K562 (cell line): Measurements from ENCODE around the gene SNW1. TPM values are rescaled to one million over a fixed set of nuclear protein-coding genes. Genes with fewer than 3 reads are reported as not detected.
A peak's percentile ranks its signal among the peaks of the same experiment; 100 is the strongest.

Experiments
- ARHGAP35 ChIP-seq: fragments of 450-650 bp; IDR thresholded peaks from 2 replicates; pipeline ENCODE4 v1.6.1; 2018; ENCODE audit not compliant: partially characterized antibody
- CCNT2 ChIP-seq: IDR thresholded peaks from 2 replicates; pipeline ENCODE4 v1.6.1; 2011; ENCODE audit warnings: borderline replicate concordance, low read depth, mild to moderate bottlenecking, moderate library complexity, mixed read lengths, low read length; ENCODE audit not compliant: insufficient read length; ENCODE audit errors: extremely low read depth
- FOXP1 ChIP-seq: sonication (generic); formaldehyde crosslinking; IDR thresholded peaks from 2 replicates; pipeline ENCODE4 v1.8.0; 2022; ENCODE audit warnings: mild to moderate bottlenecking, missing genetic modification reagents
- HNRNPLL ChIP-seq: fragments of 200-400 bp; formaldehyde crosslinking; IDR thresholded peaks from 2 replicates; pipeline ENCODE4 v1.6.1; 2017; ENCODE audit warnings: low read length, low read depth, mild to moderate bottlenecking; ENCODE audit not compliant: poor library complexity, severe bottlenecking
- MYBL2 ChIP-seq, 2 experiments: fragments of 450-650 bp in 1 of 2; sonication (generic) in 1 of 2; formaldehyde crosslinking in 1 of 2; IDR thresholded peaks; 2 replicates each; pipeline versions ENCODE4 v1.6.1 to v1.8.1; 2017 to 2022; ENCODE audit warnings: borderline replicate concordance in 1 of 2, inconsistent platforms in 1 of 2, low read depth in 1 of 2, mild to moderate bottlenecking in 1 of 2, missing genetic modification reagents in 1 of 2, moderate library complexity in 1 of 2
- POLR2A ChIP-seq: fragments of 450-650 bp; conservative IDR thresholded peaks from 2 replicates; pipeline ENCODE4 v1.6.1; 2016
- RBFOX2 ChIP-seq: fragments of 200-400 bp; formaldehyde crosslinking; IDR thresholded peaks from 2 replicates; pipeline ENCODE4 v1.6.1; 2017; ENCODE audit warnings: low read depth, mild to moderate bottlenecking, low read length, moderate library complexity
- SUPT5H ChIP-seq: fragments of 450-650 bp; IDR thresholded peaks from 2 replicates; pipeline ENCODE4 v1.6.1; 2016
- TEAD2 ChIP-seq: fragments of 450-650 bp; IDR thresholded peaks from 2 replicates; pipeline ENCODE4 v1.6.1; 2016; ENCODE audit warnings: missing genetic modification characterization, control low read depth, missing compliant biosample characterization
- ZBTB5 ChIP-seq: fragments of 450-650 bp; IDR thresholded peaks from 2 replicates; pipeline ENCODE4 v1.6.1; 2017; ENCODE audit warnings: antibody characterized with exemption
- ZZZ3 ChIP-seq: fragments of 450-650 bp; IDR thresholded peaks from 2 replicates; pipeline ENCODE4 v1.6.1; 2016; ENCODE audit warnings: antibody characterized with exemption, mild to moderate bottlenecking, moderate library complexity
- polyA plus RNA-seq, 8 experiments: library from polyadenylated mRNA; depleted of rRNA in 4 of 8; stranded (reverse) in 5 of 8; unstranded in 3 of 8; fragments of >200 nt; fragmentation: Nextera tagmentation in 2 of 8; fragmentation: Illumina TruSeq in 1 of 8; extraction: Ambion mirVana in 2 of 8; extraction: Trizol in 1 of 8; gene quantifications; 2 replicates each; pipeline versions ENCODE4 v1.2.1 to v1.2.3, GENCODE V29; 2011 to 2014; ENCODE audit warnings: inconsistent platforms in 1 of 8, missing spikeins in 1 of 8
- total RNA-seq, 7 experiments: library from RNA; depleted of rRNA in 6 of 7; stranded (reverse); fragments of >200 nt in 6 of 7; fragmentation: Illumina TruSeq in 2 of 7; extraction: Trizol in 2 of 7; gene quantifications; 2 replicates each; pipeline versions ENCODE4 v1.2.1 to v1.2.3, GENCODE V29; 2011 to 2021; ENCODE audit warnings: low replicate concordance in 1 of 7
- TF ChIP-seq, protein P1 (sequence below), 2 experiments: fragments of 450-650 bp; IDR thresholded peaks; 2 replicates each; pipeline ENCODE4 v1.6.1; 2016
- TF ChIP-seq, protein P2 (sequence below), 3 experiments: fragments of 200-800 bp in 1 of 3; fragments of 250-450 bp in 1 of 3; fragments of 450-650 bp in 1 of 3; sonication (Bioruptor Pico) in 1 of 3; sonication (Bioruptor generic) in 1 of 3; formaldehyde crosslinking in 1 of 3; IDR thresholded peaks; 2 replicates each; pipeline versions ENCODE4 v1.6.1 to v1.8.0; 2016 to 2022; ENCODE audit warnings: mild to moderate bottlenecking in 2 of 3, missing genetic modification characterization in 2 of 3, missing compliant biosample characterization in 1 of 3, moderate library complexity in 1 of 3
- TF ChIP-seq, protein P3 (sequence below), 2 experiments: IDR thresholded peaks; 2 replicates each; pipeline ENCODE4 v1.6.1; 2011; ENCODE audit warnings: borderline replicate concordance in 1 of 2, control low read depth in 1 of 2, low read depth in 1 of 2, low read length in 1 of 2, mild to moderate bottlenecking in 1 of 2, mixed read lengths in 1 of 2, moderate library complexity in 1 of 2; ENCODE audit not compliant: insufficient read depth in 1 of 2, insufficient read length in 1 of 2, poor library complexity in 1 of 2, severe bottlenecking in 1 of 2; ENCODE audit errors: extremely low read depth in 1 of 2
- TF ChIP-seq, protein P4 (sequence below): conservative IDR thresholded peaks from 2 replicates; pipeline ENCODE4 v1.6.1; 2011; ENCODE audit warnings: low read depth, mild to moderate bottlenecking, low read length; ENCODE audit not compliant: control insufficient read depth

The SNW1 gene
- total and polyA plus RNA-seq, 9 of the 15 experiments (the other 6 are each of a cell fraction or from before 2014, with no cell fraction given), result 64.4 to 143 (median 98.2) TPM

DNA sequence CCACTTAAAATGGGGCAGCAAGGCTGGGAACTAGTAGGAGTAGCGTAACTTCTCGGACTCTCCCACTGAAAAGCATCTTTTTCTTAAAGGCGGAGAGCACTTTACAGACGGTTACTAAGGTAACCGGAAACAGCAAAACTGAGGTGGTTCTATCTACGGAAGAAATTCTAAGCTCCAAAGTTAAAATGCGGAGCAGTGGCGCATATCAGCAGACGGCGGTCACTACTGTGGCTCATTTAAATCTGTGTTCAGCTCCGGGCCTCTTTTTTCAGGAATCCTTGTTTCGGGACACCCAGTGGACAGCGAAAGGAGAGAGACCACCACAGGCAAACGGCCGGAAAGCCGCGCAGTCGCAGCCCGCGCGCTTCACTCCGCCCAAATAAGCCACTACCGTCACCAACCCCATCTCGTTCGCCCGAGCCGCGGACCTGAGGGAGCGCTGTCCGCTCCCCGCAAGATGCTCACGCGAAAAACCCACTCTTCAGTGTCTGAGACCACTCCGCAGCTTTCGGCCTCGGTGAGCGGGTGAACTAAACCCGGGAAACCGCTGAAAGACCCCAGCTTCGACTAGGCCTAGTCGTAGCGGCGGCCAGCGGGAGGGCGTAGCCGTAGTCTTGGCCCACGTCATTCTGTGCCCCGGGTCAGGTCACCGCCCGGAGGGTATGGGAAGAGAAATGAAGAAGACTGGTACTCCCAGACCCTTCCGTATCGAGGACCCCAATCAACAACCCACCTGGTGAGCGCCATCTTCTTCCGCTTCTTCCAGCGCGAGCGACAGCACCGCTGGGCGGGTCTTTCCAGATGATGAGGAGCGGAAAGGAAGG lies at the start of gene SNW1 (continued):
- TF ChIP-seq ZZZ3, result no peak
- TF ChIP-seq ZBTB5, result peak; percentile 82
- TF ChIP-seq, protein P1, sequence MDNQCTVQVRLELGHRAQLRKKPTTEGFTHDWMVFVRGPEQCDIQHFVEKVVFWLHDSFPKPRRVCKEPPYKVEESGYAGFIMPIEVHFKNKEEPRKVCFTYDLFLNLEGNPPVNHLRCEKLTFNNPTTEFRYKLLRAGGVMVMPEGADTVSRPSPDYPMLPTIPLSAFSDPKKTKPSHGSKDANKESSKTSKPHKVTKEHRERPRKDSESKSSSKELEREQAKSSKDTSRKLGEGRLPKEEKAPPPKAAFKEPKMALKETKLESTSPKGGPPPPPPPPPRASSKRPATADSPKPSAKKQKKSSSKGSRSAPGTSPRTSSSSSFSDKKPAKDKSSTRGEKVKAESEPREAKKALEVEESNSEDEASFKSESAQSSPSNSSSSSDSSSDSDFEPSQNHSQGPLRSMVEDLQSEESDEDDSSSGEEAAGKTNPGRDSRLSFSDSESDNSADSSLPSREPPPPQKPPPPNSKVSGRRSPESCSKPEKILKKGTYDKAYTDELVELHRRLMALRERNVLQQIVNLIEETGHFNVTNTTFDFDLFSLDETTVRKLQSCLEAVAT (IDR thresholded peaks at IDR 0.05), result peak in 1 of 2 experiments; percentile 46; a peak in 1 of 4 replicates
- TF ChIP-seq CCNT2, result no peak
- peak; percentile 82 for TF ChIP-seq SUPT5H
- peak; percentile 84 for TF ChIP-seq POLR2A
- TF ChIP-seq, protein P2, sequence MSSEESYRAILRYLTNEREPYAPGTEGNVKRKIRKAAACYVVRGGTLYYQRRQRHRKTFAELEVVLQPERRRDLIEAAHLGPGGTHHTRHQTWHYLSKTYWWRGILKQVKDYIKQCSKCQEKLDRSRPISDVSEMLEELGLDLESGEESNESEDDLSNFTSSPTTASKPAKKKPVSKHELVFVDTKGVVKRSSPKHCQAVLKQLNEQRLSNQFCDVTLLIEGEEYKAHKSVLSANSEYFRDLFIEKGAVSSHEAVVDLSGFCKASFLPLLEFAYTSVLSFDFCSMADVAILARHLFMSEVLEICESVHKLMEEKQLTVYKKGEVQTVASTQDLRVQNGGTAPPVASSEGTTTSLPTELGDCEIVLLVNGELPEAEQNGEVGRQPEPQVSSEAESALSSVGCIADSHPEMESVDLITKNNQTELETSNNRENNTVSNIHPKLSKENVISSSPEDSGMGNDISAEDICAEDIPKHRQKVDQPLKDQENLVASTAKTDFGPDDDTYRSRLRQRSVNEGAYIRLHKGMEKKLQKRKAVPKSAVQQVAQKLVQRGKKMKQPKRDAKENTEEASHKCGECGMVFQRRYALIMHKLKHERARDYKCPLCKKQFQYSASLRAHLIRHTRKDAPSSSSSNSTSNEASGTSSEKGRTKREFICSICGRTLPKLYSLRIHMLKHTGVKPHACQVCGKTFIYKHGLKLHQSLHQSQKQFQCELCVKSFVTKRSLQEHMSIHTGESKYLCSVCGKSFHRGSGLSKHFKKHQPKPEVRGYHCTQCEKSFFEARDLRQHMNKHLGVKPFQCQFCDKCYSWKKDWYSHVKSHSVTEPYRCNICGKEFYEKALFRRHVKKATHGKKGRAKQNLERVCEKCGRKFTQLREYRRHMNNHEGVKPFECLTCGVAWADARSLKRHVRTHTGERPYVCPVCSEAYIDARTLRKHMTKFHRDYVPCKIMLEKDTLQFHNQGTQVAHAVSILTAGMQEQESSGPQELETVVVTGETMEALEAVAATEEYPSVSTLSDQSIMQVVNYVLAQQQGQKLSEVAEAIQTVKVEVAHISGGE (CRISPR knock-in tag; IDR thresholded peaks at IDR 0.05), result peak in 2 of 3 experiments; percentile 15 to 90; a peak in 3 of 6 replicates
- no peak for TF ChIP-seq MYBL2 (IDR thresholded peaks at IDR 0.05; ENCODE audit: low read depth)
- TF ChIP-seq MYBL2 (CRISPR knock-in tag; IDR thresholded peaks at IDR 0.05; ENCODE audit: borderline replicate concordance), result no peak
- TF ChIP-seq TEAD2 (tag), result no peak
- TF ChIP-seq, protein P3, sequence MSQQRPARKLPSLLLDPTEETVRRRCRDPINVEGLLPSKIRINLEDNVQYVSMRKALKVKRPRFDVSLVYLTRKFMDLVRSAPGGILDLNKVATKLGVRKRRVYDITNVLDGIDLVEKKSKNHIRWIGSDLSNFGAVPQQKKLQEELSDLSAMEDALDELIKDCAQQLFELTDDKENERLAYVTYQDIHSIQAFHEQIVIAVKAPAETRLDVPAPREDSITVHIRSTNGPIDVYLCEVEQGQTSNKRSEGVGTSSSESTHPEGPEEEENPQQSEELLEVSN (IDR thresholded peaks at IDR 0.05; ENCODE audit: borderline replicate concordance in 1 of 2, extremely low read depth in 1 of 2, insufficient read depth in 1 of 2, insufficient read length in 1 of 2, low read depth in 1 of 2, low read length in 1 of 2, poor library complexity in 1 of 2, severe bottlenecking in 1 of 2), result peak in 1 of 2 experiments; percentile 8
- no peak for TF ChIP-seq ARHGAP35
- TF ChIP-seq HNRNPLL, result peak; percentile 54
- TF ChIP-seq, protein P4, sequence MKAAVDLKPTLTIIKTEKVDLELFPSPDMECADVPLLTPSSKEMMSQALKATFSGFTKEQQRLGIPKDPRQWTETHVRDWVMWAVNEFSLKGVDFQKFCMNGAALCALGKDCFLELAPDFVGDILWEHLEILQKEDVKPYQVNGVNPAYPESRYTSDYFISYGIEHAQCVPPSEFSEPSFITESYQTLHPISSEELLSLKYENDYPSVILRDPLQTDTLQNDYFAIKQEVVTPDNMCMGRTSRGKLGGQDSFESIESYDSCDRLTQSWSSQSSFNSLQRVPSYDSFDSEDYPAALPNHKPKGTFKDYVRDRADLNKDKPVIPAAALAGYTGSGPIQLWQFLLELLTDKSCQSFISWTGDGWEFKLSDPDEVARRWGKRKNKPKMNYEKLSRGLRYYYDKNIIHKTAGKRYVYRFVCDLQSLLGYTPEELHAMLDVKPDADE, result no peak
- peak; percentile 88 for TF ChIP-seq RBFOX2
- peak; percentile 82; the same call in 1 of the 2 replicates for TF ChIP-seq FOXP1 (CRISPR knock-in tag)
